Muscle of back (tissue), 13 donors: ENCODE measurements around the gene PRMT6. TPM values are rescaled to one million over a fixed set of nuclear protein-coding genes. Genes with fewer than 3 reads are reported as not detected.
"Not testable (repeated sequence)": the region's sequence is repeated elsewhere in the genome, so short reads cannot be mapped to it uniquely, and the experiment has no call there.

Experiments used
- DNase-seq, 3 donors: peaks; one replicate each; pipeline versions ENCODE4 v3.0.0 to v3.0.0-alpha.2; 2013
- long read RNA-seq, 9 donors: transcript quantifications; one replicate each; lab custom pipeline, GENCODE V29; 2026
- polyA plus RNA-seq, 10 donors: library from polyadenylated mRNA; unstranded; fragments of 120-200 nt; gene quantifications; one replicate each; pipeline ENCODE4 v1.2.1, GENCODE V29; 2013; ENCODE audit not compliant: insufficient read length in 10 of 10

Gene PRMT6
- 10 to 100 TPM; 15.0 to 25.9 (median 17.9) TPM for polyA plus RNA-seq
- long read RNA-seq, donor 1, transcript PRMT6-201 (1 exons, 2,616 nt), result major isoform, 13 of 13 reads
- long read RNA-seq, donor 1, partial matches to known transcripts, result 0 of 13 reads
- long read RNA-seq, donor 1, other reads (novel, unspliced or antisense), result 0 of 13 reads
- long read RNA-seq, donor 2, partial matches to known transcripts, result 0 of 4 reads
- long read RNA-seq, donor 2, other reads (novel, unspliced or antisense), result 0 of 4 reads
- long read RNA-seq, donor 3, result 0 reads
- long read RNA-seq, donor 4, transcript PRMT6-201 (1 exons, 2,616 nt), result major isoform, 20 of 20 reads
- long read RNA-seq, donor 4, partial matches to known transcripts, result 0 of 20 reads
- long read RNA-seq, donor 4, other reads (novel, unspliced or antisense), result 0 of 20 reads
- long read RNA-seq, donor 5, transcript PRMT6-201 (1 exons, 2,616 nt), result major isoform, 25 of 25 reads
- long read RNA-seq, donor 5, partial matches to known transcripts, result 0 of 25 reads
- long read RNA-seq, donor 5, other reads (novel, unspliced or antisense), result 0 of 25 reads
- long read RNA-seq, donor 6, transcript PRMT6-201 (1 exons, 2,616 nt), result major isoform, 27 of 28 reads
- long read RNA-seq, donor 6, partial matches to known transcripts, result 0 of 28 reads
- long read RNA-seq, donor 6, other reads (novel, unspliced or antisense), result 0 of 28 reads
- long read RNA-seq, donor 7, transcript PRMT6-201 (1 exons, 2,616 nt), result major isoform, 17 of 17 reads
- long read RNA-seq, donor 7, partial matches to known transcripts, result 0 of 17 reads
- long read RNA-seq, donor 7, other reads (novel, unspliced or antisense), result 0 of 17 reads
- long read RNA-seq, donor 8, transcript PRMT6-201 (1 exons, 2,616 nt), result major isoform, 18 of 18 reads
- long read RNA-seq, donor 8, partial matches to known transcripts, result 0 of 18 reads
- long read RNA-seq, donor 8, other reads (novel, unspliced or antisense), result 0 of 18 reads
- long read RNA-seq, donor 9, partial matches to known transcripts, result 0 of 3 reads
- long read RNA-seq, donor 9, other reads (novel, unspliced or antisense), result 0 of 3 reads

DNA sequence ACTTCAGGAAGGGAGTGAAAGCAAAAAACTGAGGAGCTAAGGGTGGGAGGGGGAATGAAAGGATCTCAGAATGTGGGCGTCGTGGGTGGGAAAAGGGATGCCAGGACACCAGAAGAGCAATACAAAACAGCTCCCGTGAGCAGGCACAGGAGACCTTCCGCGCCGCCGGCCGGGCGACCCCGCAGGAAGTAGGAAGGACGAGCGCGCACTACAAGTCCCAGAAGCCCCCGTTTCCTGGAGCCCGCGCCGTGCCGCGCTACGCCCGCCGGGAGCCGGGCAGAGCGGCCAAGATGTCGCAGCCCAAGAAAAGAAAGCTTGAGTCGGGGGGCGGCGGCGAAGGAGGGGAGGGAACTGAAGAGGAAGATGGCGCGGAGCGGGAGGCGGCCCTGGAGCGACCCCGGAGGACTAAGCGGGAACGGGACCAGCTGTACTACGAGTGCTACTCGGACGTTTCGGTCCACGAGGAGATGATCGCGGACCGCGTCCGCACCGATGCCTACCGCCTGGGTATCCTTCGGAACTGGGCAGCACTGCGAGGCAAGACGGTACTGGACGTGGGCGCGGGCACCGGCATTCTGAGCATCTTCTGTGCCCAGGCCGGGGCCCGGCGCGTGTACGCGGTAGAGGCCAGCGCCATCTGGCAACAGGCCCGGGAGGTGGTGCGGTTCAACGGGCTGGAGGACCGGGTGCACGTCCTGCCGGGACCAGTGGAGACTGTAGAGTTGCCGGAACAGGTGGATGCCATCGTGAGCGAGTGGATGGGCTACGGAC lies at the start of gene PRMT6:
Gene PRMT6 (plus strand): TSS at position 249 of the 771 bp plus-strand sequence. CDS start 42 bp downstream, at position 291.
- peak; percentile 83 to 97 (median 90) for DNase-seq

DNA sequence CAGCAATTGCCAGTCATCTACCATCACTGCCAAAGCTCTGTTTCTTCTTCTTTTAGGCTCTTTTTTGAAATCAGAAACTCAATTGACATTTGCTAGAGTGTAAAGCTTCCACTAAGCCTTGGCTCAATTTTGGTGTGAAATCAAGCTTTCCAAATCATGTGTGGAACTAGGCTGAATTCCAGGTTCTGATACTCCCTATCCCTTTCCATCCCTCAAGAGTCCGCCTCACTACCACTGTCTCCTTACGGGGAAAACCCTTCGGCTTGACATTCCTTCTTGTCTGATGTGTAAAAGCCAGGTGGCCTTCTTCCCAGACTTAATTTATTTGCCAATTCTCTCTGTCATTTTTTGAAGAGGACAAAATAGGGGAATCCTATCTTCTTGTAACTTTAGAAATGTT lies 47.2 kb upstream of the PRMT6 start:
- peak; percentile 58 to 86 (median 78) for DNase-seq

DNA sequence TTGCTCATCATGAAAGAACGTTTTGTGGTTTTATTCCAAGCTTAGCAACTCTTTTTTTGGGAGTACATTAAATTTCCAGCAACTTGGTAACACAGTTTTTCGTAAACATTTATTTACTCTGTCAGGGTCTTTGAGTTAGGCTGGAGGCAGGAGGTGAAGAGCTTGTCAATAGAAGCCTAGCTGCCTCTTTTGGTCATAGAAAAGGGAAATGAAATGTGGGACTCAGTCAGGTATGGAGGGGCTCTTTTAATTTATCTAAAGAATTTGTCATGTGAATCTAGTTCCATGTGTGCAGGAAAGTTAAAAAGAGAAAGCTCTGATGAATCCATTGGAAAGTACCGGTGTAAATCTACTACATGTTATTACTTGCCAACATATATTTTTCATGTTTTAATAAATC lies 45.9 kb upstream of the PRMT6 start:
- peak in 1 of 3 donors; percentile 20 for DNase-seq

DNA sequence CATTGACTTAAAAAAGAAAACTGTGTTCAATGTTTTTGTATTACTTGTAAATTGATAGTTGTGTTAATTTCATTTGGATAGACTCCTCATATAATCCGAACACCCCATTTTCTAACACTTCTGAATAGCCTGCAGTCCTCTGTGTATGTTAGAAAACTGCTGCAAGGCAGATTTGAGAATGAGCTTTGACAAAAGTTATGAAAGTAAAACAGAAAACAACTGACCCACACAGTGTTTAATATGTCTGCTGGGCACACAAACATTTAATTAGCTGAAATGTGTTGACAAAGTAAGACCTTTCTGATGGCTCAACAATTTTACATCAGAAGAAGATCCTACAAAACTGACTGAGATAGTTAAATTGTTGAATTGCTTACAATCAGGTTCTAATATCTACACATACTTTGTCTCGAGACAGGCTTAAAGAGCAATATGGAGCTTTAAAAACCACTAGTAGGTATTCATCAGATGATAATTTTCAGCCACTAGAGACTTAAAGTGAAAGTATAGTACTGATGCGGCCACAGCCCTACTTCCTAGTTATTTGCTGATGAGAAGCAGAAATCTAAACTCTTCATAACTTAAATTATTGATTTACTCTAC lies 40.0 kb upstream of the PRMT6 start:
- no peak for DNase-seq

DNA sequence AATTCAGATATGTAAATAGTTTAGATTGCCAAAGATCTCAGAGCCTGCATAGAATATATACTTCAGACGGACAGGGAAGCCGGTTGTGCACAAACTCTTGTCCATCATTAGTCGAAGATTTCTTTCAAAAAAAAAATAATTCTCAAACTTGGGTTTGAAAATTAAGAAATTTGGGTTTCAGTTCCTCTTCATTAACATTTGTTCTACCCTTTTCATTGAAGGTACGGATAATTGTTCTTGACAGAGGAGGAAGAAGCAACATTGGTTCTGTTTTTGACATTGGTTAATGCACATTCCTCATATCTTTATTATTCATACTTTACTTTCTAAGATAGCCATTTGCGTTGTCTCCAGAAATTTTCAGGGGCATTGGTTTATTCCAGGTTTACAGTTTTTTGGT lies 38.0 kb upstream of the PRMT6 start:
- no peak for DNase-seq

DNA sequence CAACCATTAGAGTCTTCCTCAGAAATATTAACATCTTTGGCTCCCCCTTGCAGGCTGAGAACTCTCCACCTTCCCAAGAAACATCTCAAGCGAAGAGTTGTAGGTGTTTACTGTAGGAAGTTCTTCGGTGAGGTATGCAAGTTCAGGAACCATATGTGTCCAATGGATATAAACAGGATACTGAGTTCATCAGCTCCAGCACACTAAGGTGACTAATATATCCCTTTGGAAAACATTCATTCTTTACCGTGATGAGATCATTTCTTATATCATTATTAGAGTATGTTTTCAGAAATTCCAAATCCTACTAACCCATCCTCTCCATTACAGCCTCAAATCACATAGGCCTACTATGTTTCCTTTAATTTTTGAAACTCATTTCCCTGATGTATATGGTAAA lies 37.3 kb upstream of the PRMT6 start:
- DNase-seq, result peak in 1 of 3 donors; percentile 13

DNA sequence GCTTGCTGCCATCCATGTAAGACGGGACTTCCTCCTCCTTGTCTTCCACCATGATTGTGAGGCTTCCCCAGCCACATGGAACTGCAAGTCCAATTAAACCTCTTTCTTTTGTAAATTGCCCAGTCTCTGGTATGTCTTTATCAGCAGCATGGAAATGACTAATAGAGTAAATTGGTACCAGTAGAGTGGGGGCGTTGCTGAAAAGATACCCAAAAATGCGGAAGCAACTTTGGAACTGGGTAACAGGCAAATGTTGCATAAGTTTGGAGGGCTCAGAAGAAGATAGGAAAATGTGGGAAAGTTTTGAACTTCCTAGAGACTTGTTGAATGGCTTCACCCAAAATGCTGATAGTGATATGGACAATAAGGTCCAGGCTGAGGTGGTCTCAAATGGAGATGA lies 17.6 kb upstream of the PRMT6 start:
- DNase-seq, result not testable (repeated sequence)

DNA sequence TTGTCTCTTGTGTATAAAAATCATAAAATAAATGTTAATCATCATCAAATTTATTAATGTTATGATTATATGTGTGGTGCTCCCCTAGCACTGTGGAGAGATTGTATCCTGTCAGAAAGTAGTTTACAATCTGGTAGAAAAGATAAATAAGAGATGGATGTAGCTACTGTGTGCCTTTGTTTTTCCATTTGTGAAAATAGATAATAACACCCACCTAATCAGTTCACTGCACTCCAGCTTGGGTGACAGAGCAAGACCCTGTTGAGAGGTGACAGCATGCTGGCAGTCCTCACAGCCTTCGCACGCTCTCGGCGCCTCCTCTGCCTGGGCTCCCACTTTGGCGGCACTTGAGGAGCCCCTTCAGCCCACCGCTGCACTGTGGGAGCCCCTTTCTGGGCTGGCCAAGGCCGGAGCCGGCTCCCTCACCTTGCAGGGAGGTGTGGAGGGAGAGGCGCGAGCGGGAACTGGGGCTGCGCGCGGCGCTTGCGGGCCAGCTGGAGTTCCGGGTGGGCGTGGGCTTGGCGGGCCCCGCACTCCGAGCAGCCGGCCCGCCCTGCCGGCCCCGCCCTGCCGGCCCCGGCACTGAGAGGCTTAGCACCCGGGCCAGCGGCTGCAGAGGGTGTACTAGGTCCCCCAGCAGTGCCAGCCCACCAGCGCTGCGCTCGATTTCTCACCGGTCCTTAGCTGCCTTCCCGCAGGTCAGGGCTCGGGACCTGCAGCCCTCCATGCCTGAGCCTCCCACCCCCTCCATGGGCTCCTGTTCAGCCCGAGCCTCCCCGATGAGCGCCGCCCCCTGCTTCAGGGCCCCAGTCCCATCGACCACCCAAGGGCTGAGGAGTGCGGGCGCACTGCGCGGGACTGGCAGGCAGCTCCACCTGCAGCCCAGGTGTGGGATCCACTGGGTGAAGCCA lies 11.9 kb upstream of the PRMT6 start:
- DNase-seq, result not testable (repeated sequence)

DNA sequence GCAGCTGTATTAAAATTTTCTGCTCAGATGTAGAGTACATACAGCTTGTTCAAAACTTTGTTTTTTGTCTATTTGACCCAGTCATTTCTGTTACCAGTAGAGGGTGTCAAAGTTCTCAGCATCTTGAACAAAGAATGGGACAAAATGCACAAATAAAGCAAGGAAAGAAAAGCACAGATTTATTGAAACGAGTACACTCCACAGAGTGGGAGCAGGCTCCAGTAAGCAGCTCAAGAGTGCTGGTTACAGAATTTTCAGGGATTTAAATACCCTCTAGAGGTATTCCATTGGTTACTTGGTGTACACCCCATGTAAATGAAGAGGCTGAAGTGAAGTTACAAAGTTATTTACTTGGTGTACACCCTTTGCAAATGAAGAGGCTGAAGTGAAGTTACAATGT lies 8.9 kb upstream of the PRMT6 start:
- DNase-seq, result no peak

DNA sequence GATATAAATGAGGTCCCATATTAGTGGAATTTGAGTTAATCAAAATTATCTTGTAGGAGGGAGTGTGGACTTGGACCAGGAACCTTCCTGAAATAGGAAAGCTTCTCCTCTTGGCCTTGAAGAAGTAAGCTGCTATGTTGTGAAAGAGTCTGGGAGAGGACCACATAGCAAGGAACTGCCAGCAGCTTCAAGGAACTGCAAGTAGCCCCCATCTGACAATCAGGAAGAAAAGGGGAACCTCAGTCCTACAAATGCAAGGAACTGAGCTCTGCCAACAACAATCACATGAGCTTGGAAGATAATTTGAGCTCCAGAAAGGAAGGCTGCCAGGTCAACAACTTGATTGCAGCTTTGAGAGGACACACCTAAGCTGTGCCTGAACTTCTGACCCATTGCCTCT lies 8.2 kb upstream of the PRMT6 start:
- no peak for DNase-seq

DNA sequence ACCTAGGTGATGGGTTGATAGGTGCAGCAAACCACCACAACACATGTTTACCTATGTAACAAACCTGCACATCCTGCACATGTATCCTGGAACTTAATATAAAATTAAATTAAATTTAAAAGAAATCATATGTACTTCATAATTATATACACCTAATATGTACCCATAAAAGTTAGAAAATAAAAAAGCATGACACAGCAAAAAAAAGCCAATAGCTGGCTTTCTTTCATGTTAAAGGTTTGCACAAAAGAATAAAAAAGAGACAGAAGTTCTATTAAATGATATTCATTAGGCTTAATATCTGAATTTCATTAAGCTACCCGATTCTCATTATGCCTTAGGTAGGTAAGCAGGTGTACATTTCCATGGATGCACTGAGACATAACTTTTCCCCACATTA lies 5.2 kb upstream of the PRMT6 start:
- DNase-seq, result no peak

DNA sequence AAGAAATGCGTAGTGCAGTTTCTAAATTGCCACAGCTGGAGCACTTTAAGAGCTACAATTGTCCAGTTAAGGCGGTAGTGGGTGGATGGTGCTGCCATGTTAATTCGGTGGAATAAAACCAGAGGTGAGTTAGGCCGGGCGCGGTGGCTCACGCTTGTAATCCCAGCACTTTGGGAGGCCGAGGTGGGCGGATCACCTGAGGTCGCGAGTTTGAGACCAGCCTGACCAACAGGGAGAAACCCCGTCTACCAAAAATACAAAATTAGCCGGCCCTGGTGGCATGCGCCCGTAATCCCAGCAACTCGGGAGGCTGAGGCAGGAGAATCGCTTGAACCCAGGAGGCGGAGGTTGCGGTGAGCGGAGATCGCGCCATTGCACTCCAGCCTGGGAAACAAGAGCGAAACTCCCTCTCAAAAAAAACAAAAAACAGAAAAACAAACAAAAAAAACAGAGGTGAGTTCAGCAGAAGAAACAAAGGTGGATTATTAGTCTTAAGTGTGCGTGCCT lies 502 bp upstream of the PRMT6 start:
- DNase-seq, result not testable (repeated sequence)

DNA sequence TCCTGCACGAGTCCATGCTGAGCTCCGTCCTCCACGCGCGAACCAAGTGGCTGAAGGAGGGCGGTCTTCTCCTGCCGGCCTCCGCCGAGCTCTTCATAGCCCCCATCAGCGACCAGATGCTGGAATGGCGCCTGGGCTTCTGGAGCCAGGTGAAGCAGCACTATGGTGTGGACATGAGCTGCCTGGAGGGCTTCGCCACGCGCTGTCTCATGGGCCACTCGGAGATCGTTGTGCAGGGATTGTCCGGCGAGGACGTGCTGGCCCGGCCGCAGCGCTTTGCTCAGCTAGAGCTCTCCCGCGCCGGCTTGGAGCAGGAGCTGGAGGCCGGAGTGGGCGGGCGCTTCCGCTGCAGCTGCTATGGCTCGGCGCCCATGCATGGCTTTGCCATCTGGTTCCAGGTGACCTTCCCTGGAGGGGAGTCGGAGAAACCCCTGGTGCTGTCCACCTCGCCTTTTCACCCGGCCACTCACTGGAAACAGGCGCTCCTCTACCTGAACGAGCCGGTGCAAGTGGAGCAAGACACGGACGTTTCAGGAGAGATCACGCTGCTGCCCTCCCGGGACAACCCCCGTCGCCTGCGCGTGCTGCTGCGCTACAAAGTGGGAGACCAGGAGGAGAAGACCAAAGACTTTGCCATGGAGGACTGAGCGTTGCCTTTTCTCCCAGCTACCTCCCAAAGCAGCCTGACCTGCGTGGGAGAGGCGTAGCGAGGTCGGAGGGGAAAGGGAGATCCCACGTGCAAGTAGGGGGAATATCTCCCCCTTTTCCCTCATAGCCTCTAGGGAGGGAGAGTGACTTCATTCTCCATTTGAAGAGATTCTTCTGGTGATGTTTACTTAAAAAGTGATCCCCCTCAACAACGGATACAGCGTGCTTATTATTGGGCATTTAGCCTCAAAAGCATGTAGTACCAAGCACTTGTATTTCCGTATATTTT lies 991 bp downstream of the PRMT6 start:
- peak; percentile 58 to 93 (median 76) for DNase-seq

DNA sequence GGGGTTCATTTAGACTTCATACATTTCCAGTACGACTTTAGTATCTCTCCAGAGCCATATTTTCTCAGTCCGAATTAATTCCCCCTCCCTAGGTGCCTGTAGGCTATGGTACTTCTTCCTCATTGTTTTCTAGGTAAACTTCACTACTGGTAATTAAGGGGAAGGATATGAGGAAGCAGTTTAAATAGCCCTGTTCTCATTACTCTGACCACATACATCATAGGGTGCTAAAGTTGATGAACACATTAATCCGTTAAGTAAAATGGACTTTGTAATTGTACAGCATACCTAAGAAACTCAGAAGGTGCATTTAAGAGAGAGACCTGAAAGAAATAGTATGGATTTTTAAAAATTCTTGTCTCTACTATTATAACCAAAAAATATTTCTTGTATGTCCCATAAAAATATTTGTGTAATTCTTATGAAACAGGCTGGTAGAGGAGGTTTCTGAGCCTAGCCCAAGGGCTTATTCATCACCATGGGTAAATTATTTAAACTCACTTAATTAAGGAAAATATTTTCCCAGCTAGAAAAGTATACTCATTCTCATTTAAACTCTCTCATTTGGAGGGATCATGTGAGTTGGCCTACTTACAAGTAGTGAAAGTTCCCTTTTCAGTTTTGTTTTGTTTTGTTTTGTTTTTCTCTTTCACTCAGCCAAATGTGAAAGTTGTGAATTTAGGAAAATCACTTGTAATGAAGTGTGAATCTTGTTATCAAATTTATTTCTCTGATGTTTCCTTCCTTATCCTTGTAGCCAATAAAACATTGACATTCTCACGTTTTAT lies 2.0 kb downstream of the PRMT6 start:
- DNase-seq, result peak in 1 of 3 donors; percentile 21

DNA sequence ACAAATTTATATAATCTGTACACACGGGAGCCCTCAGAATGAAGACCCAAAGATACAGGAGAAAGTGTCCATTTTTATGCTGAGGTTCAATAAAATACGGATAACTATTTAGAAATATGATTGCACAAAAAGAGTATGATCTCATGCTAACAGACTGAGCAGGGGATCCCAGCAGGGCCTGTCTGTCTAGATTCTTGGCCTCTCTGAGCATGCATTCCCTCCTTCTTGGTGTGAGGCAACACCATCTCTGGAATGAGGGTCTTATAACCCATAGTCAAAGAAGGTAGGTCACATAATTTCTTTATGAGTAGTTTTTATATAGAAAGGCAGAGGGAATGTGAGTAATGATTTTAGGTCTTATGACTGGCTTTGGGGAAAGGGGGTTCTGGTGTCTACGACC lies 5.4 kb downstream of the PRMT6 start:
- no peak for DNase-seq

DNA sequence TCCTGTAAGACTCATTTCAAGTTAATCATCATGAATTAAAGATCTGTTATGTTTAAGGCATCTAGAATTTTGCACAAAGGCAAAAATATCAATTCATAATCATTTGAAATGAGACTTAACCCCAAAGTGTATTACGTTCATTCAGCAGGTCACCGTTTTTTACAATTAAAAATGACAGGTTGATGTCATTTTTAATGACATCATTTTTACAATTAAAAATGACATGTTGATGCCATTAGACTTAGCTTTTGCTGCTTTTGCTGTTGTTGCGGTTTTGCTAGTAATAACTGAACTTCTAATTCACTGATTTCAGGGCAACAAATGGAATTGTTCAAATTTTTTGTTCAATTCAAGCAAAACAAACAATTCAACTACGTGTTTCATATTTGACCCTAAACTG lies 17.0 kb downstream of the PRMT6 start:
- DNase-seq, result no peak

DNA sequence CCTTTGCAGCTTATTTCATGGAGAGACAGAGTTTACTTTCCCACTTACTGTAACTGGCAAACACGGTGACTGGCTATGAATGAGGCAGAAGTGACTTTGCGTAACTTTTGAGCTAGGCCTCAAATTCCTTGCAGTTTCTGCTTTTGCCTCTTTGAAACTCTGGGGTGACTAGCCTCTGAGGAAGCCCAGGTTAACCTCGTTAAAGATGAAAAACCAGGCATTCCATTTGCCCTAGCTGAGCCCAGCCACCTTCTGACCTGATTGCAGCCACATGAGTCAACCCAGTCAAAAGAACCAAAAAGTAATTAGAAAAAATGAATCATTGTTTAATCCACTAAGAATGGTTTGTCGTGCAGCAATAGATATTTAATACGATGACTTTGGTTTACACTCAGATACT lies 20.4 kb downstream of the PRMT6 start:
- peak in 1 of 3 donors; percentile 53 for DNase-seq

DNA sequence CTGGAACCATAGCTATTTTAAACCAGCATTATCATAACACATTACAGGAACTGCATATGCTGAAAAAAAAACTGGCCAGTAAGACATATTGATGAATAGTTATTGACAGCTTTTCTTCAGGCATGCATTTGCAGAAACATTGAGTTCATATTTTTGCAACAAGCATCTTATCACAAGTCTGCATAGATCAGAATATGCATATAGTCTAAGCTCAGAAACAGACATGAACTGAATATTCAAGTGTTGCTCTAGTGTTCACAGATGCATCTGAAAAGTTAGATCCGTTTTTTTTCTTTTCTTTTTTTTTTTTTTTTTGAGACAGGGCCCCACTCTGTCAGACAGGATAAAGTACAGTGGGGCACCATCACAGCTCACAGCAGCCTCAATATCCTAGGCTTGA lies 22.8 kb downstream of the PRMT6 start:
- DNase-seq, result no peak
